Measurements from ENCODE around the gene TKFC.

TKFC gene

GRCh38 chr11:61349189-61349751 is 16.2 kb downstream of the TKFC start:
- no peak for DNase-seq

- DNase-seq: no peak
Measured at GRCh38 chr11:61349916-61350315, 16.9 kb downstream of the TKFC start.

- no peak for DNase-seq
Measured at GRCh38 chr11:61350336-61350735, 17.3 kb downstream of the TKFC start.

GRCh38 chr11:61350803-61351202 is 17.8 kb downstream of the TKFC start:
- no peak for DNase-seq

- DNase-seq: no peak
Measured at GRCh38 chr11:61352038-61352437, 19.0 kb downstream of the TKFC start.

- no peak for DNase-seq
Measured at GRCh38 chr11:61353131-61354067, 20.4 kb downstream of the TKFC start.

- DNase-seq: no peak
Measured at GRCh38 chr11:61354208-61354607, 21.2 kb downstream of the TKFC start.

GRCh38 chr11:61356706-61357105 is 23.7 kb downstream of the TKFC start:
- DNase-seq: no peak

- DNase-seq: no peak
Measured at GRCh38 chr11:61357233-61357893, 24.3 kb downstream of the TKFC start.

GRCh38 chr11:61357894-61358239 is 24.8 kb downstream of the TKFC start:
- DNase-seq: no peak

- no peak for DNase-seq
Measured at GRCh38 chr11:61358566-61358965, 25.5 kb downstream of the TKFC start.

GRCh38 chr11:61359516-61359915 is 26.5 kb downstream of the TKFC start:
- DNase-seq: no peak

GRCh38 chr11:61361237-61361740 is 28.3 kb downstream of the TKFC start:
- DNase-seq: peak in 1 of 2 experiments; percentile 30

GRCh38 chr11:61361741-61362541 is 28.9 kb downstream of the TKFC start, which contains the start of the genes CYB561A3 and TMEM138:
CYB561A3 (minus strand) TSS chr11:61361882; CDS start chr11:61356713, 5,169 bp downstream.
TMEM138 (plus strand) TSS chr11:61362374; CDS start chr11:61364391, 2,017 bp downstream.
- peak; percentile 92 to 95 for DNase-seq

- peak in 1 of 2 experiments; percentile 58 for DNase-seq
Measured at GRCh38 chr11:61362542-61362875, 29.5 kb downstream of the TKFC start.

GRCh38 chr11:61364012-61364675 is 31.1 kb downstream of the TKFC start:
- DNase-seq: no peak

GRCh38 chr11:61367406-61367805 is 34.4 kb downstream of the TKFC start:
- no peak for DNase-seq

GRCh38 chr11:61368646-61369045 is 35.6 kb downstream of the TKFC start:
- DNase-seq: no peak

- DNase-seq: no peak
Measured at GRCh38 chr11:61369372-61370348, 36.6 kb downstream of the TKFC start.

- no peak for DNase-seq
Measured at GRCh38 chr11:61370349-61371005, 37.4 kb downstream of the TKFC start.
